Measurements from ENCODE around the gene TMC8. TPM values are rescaled to one million over a fixed set of nuclear protein-coding genes. Genes with fewer than 3 reads are reported as not detected.

TMC8 gene
- total and polyA plus RNA-seq, 11 donors = 0.81 to 21.6 (median 1.2) TPM

DNA sequence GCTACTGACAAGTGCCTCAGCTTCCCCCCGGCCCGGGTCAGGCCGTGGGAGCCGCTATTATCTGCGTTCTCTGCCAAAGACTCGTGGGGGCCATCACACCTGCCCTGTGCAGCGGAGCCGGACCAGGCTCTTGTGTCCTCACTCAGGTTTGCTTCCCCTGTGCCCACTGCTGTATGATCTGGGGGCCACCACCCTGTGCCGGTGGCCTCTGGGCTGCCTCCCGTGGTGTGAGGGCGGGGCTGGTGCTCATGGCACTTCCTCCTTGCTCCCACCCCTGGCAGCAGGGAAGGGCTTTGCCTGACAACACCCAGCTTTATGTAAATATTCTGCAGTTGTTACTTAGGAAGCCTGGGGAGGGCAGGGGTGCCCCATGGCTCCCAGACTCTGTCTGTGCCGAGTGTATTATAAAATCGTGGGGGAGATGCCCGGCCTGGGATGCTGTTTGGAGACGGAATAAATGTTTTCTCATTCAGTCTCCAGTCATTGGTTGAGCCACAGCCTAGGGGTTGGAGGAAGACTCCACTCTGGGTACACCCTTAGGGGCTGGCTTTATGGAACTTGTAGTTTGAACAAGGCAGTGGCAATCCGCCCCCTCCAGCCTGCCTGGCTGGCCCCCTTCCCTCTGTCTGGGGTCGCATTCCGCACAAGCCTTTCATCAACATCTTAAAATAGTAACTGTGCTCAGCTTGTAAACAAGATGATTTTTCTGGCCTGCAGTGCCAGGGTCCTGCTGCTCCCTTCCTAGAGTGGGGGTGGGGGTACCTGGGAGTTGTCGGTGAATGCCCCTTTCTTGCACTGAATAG, 41.9 kb downstream of the TMC8 start:
- Histone ChIP-seq H3K36me3 (peaks cover 0 to 35% (median 5%) of the 10 kb centered on the region in 9 donors), H3K27ac (peak overlapping the region; percentile 53 to 95 (median 88)), H3K9me3 (no peaks in the 10 kb centered on the region), H3K4me1 (peaks cover 9 to 85% (median 66%) of the 10 kb centered on the region in 12 donors), H3K27me3 (no peaks in the 10 kb centered on the region), H3K4me3 (peak overlapping the region in 2 of 12 donors; percentile 6 to 30)
- WGBS, 4 donors = 32 to 42% (median 35%) methylated on average over 18 to 19 of the region's 19 CpGs
- DNase-seq (peak in 3 of 5 donors; percentile 59 to 65 (median 61)), ATAC-seq (peak; percentile 8 to 68 (median 39))
- intact Hi-C loops (cut with DNase I) = loop anchor here in 6 of 10 donors (5.0 kb wide), 1 partner anchor 45 kb away; the partner anchor contains the start of gene TMC6 (in 6 of the 6)
- TF ChIP-seq POLR2A (IDR thresholded peaks at IDR 0.05) = peak in 1 of 2 donors; percentile 20
- TF ChIP-seq, protein P1, sequence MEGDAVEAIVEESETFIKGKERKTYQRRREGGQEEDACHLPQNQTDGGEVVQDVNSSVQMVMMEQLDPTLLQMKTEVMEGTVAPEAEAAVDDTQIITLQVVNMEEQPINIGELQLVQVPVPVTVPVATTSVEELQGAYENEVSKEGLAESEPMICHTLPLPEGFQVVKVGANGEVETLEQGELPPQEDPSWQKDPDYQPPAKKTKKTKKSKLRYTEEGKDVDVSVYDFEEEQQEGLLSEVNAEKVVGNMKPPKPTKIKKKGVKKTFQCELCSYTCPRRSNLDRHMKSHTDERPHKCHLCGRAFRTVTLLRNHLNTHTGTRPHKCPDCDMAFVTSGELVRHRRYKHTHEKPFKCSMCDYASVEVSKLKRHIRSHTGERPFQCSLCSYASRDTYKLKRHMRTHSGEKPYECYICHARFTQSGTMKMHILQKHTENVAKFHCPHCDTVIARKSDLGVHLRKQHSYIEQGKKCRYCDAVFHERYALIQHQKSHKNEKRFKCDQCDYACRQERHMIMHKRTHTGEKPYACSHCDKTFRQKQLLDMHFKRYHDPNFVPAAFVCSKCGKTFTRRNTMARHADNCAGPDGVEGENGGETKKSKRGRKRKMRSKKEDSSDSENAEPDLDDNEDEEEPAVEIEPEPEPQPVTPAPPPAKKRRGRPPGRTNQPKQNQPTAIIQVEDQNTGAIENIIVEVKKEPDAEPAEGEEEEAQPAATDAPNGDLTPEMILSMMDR (IDR thresholded peaks at IDR 0.05) = no peak

DNA sequence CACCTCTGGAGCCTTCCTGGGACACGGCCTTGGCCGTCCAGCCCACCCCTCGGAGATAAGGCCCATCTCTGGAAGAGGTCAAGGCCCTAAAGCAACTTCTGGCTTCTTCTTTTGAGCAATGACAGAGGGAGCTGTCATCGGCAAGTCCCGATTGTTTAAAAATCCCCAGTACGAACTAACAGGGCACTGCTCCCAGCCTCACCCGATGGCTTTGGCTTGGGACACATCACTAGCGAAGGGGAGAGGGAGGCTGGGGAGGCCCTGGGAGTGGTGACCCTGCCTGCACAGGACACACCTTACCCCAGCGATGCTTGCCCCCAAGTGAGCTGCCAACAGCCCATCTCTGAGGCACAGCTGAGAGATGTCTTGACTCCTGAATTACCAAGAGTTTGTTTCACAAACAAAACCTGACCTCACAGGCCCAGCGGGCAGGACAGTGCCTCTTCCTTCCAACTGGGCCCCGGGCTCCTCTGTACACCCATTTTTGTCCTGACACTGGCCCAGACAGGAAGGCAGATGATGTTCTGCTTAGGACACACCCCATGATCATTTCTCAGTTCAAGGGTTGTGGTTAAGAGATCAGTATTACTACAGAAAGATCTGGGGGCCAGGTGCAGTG, 42.6 kb downstream of the TMC8 start:
- Histone ChIP-seq H3K27ac (peak overlapping the region; percentile 77 to 95 (median 88)), H3K4me3 (peak overlapping the region in 1 of 12 donors; percentile 30), H3K27me3 (no peaks in the 10 kb centered on the region), H3K4me1 (peaks cover 9 to 81% (median 62%) of the 10 kb centered on the region in 12 donors), H3K9me3 (no peaks in the 10 kb centered on the region), H3K36me3 (peaks cover 0 to 35% (median 5%) of the 10 kb centered on the region in 9 donors)
- WGBS, 4 donors = 40 to 50% (median 45%) methylated on average over 8 to 11 of the region's 11 CpGs
- peak in 2 of 4 donors; percentile 17 to 18 for ATAC-seq
- no peak for TF ChIP-seq POLR2A (IDR thresholded peaks at IDR 0.05)
- DNase-seq = peak in 1 of 5 donors; percentile 27
- intact Hi-C loops (cut with DNase I) = loop anchor here in 6 of 10 donors (5.0 kb wide), 1 partner anchor 46 kb away; the partner anchor contains the start of gene TMC6 (in 6 of the 6)

DNA sequence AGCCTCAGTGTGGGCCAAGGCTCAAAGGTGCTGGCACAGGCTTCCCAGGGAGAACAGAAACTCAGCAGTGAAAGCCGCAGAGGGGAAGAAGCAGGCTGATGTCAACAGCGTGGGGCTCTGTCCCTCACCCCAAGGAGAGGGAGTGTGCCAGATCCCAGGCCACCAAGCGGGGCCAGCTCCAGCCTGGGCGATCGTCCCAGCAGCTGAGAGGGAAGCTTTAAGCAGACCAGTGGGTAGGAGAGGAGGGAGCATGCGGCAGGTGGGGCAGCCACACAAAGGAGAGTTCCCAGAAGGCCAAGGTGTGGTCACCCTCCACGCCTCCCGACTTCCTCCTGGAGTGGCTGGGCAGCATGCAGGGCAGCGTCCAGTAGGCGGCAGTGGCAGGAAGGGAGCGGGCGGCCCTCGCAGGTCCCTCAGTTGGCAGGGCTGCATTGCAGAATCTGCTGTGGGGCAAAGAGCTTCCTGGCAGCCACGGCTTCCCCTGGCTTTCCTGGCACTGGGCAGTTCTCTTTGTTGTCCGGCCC, 43.8 kb downstream of the TMC8 start:
- Histone ChIP-seq H3K27me3 (no peaks in the 10 kb centered on the region), H3K27ac (peak overlapping the region; percentile 77 to 95 (median 88)), H3K4me3 (peak overlapping the region in 4 of 12 donors; percentile 3 to 21 (median 14)), H3K36me3 (peaks cover 0 to 35% (median 5%) of the 10 kb centered on the region in 9 donors), H3K9me3 (no peaks in the 10 kb centered on the region), H3K4me1 (peaks cover 9 to 84% (median 58%) of the 10 kb centered on the region in 12 donors)
- DNase-seq (peak; percentile 85 to 93 (median 90)), ATAC-seq (peak; percentile 59 to 81 (median 78))
- 22 to 34% (median 26%) methylated on average over 11 to 15 of the region's 15 CpGs for WGBS, 4 donors
- TF ChIP-seq, protein P1 (IDR thresholded peaks at IDR 0.05) = peak; percentile 47 to 77 (median 62)
- TF ChIP-seq POLR2A (IDR thresholded peaks at IDR 0.05) = peak in 1 of 2 donors; percentile 33
- intact Hi-C loops (cut with DNase I) = loop anchor here in 8 of 10 donors (2.0 to 5.0 kb wide), 2 partner anchors 47 to 62 kb away; partner anchors contain the start of gene TMC6 (in 6 of the 8)

DNA sequence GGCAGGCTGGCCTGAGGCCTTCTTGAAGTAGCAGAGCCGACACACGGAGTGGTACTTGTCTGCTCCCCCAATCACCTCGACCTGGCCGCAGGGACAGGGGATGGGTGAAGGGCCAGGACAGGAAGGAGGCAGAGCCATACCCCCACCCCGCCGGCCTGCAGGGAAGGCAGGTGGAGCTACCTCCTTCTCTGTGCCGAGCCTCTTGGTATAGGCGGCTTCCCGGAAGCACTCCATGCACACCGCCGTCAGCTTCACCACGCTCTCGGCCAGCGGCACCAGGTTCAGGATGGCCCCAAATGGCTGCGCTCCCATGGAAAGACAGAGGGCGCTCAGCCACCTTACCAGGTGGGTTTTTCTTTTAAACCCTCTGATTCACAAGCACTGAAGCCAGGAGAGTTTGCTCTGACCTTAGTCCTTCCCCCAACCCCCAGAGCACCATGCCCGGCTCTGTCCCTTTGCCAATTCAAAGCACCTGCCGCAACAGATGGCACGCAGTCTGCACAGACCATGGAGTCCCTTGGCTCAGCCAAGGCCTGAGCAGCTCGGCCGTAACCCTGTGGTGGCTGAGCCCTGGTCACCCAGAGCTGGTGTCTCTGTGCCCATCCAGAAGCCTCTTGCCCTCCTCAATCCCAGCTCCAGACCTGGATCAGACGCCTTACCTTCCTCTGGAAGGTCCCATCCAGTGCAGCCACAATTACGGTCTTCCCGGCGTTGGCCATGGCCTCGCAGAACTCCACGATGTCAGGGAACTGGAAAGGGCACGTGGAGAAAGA, 44.5 kb downstream of the TMC8 start:
- Histone ChIP-seq H3K4me1 (peaks cover 9 to 84% (median 53%) of the 10 kb centered on the region in 12 donors), H3K4me3 (peak overlapping the region in 4 of 12 donors; percentile 3 to 21 (median 14))
- 57 to 67% (median 62%) methylated on average over 18 to 28 of the region's 28 CpGs for WGBS, 4 donors

More for the DNA sequence above, 44.5 kb downstream of the TMC8 start:
- intact Hi-C loops (cut with DNase I) = loop anchor here in 9 of 10 donors (2.0 to 5.0 kb wide), 3 partner anchors 48 to 77 kb away; partner anchors contain the start of gene TMC6 (in 8 of the 9)
- Histone ChIP-seq H3K27me3 (no peaks in the 10 kb centered on the region), H3K36me3 (peaks cover 0 to 35% (median 5%) of the 10 kb centered on the region in 9 donors), H3K27ac (peak overlapping the region; percentile 77 to 95 (median 88)), H3K9me3 (no peaks in the 10 kb centered on the region)
- ATAC-seq = peak in 3 of 4 donors; percentile 0 to 14 (median 0)
- peak in 1 of 5 donors; percentile 27 for DNase-seq
- TF ChIP-seq, protein P1 (IDR thresholded peaks at IDR 0.05) = no peak
- TF ChIP-seq POLR2A (IDR thresholded peaks at IDR 0.05) = peak in 1 of 2 donors; percentile 1
